ENCODE results near the gene HOXD11.

DNA sequence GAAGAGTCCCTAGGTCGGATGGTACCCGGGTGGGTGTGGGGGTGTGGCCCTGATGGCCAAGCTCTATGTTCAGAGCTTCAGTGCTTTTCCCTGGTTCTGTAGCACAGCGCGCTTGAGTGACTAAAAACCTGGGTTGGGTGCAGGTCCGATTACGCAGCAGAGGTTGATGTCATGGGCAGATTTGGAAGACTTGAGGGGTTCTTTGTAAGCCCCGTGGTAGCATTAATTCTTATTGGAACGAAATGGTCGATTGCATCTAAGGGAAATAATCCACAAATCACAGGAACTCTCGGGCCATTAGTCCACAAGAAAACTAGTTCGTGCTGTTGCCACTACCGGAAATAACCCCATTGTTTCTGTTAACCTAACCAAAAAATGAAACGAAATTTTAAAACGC is 31.4 kb downstream of the HOXD11 start:
- TF ChIP-seq, protein P1, sequence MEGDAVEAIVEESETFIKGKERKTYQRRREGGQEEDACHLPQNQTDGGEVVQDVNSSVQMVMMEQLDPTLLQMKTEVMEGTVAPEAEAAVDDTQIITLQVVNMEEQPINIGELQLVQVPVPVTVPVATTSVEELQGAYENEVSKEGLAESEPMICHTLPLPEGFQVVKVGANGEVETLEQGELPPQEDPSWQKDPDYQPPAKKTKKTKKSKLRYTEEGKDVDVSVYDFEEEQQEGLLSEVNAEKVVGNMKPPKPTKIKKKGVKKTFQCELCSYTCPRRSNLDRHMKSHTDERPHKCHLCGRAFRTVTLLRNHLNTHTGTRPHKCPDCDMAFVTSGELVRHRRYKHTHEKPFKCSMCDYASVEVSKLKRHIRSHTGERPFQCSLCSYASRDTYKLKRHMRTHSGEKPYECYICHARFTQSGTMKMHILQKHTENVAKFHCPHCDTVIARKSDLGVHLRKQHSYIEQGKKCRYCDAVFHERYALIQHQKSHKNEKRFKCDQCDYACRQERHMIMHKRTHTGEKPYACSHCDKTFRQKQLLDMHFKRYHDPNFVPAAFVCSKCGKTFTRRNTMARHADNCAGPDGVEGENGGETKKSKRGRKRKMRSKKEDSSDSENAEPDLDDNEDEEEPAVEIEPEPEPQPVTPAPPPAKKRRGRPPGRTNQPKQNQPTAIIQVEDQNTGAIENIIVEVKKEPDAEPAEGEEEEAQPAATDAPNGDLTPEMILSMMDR (IDR thresholded peaks at IDR 0.05): no peak
- TF ChIP-seq EP300 (IDR thresholded peaks at IDR 0.05): no peak
